ENCODE data around the gene BCL6B.
"Not testable (repeated sequence)": the region's sequence is repeated elsewhere in the genome, so short reads cannot be mapped to it uniquely, and the experiment has no call there.

The BCL6B gene

DNA sequence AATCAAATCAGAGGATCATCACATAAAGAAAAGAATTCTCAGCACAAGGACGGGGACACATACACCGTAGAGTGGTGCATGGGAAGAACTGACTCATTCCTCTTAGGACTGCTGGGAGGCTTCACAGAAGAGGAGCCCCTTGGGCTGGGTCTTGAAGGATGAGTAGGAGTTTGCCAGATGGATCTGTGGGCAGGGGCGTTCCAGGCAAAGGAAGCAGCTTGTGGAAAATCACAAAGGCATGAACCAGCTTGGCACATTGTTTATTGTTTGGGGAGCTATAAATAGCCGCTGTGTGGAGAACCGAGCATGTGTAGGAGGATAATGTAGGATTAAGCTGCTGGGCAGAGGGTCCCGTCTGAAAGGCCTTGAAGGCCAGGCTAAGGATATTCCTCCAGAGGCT, 26.1 kb downstream of the BCL6B start:
- no peak for DNase-seq (ENCODE audit: extremely low spot score, insufficient read length, low read depth)
- no peak for FAIRE-seq

GRCh38 chr17:7050583-7050982, 27.7 kb downstream of the BCL6B start:
- not testable (repeated sequence) for FAIRE-seq; DNase-seq (ENCODE audit: extremely low spot score, insufficient read length, low read depth)

- DNase-seq (ENCODE audit: extremely low spot score, insufficient read length, low read depth) (no peak), FAIRE-seq (no peak)
These were observed 33.5 kb downstream of the BCL6B start for GRCh38 chr17:7056386-7056785.

DNA sequence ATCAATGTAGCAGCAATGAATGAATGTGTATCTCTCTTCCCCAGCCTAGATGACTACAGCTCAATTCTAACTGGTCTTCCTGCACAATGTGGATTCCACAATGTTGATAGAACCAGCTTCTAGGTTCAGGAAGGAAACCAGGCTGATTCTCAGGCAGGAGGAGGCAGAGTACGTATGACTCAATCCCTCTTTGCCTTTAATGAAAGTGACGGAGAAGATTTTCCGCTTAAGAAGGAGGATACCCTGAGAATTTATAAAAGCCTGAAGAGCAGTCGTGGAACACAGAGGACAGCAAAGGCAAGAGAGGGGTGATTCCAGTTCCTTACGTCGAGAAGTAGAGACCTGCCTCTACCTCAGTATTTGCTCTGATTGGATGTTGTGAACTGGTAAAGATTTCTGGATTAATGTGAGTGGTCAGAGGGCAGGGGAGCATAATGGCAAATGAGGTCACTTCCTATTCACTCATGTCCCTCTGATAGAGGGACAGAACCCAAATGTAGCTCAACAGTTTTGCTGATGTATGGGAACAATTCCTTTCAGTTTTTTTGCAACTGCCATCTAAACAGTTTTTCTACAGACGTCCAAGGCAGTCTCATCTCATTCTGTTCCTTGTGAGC, 36.1 kb downstream of the BCL6B start:
- no peak for DNase-seq (ENCODE audit: extremely low spot score, insufficient read length, low read depth)
- FAIRE-seq: no peak

GRCh38 chr17:7060165-7060891, 37.5 kb downstream of the BCL6B start:
- no peak for FAIRE-seq
- DNase-seq (ENCODE audit: extremely low spot score, insufficient read length, low read depth): no peak

GRCh38 chr17:7063518-7064094, 40.8 kb downstream of the BCL6B start:
- no peak for DNase-seq (ENCODE audit: extremely low spot score, insufficient read length, low read depth)
- FAIRE-seq: no peak

DNA sequence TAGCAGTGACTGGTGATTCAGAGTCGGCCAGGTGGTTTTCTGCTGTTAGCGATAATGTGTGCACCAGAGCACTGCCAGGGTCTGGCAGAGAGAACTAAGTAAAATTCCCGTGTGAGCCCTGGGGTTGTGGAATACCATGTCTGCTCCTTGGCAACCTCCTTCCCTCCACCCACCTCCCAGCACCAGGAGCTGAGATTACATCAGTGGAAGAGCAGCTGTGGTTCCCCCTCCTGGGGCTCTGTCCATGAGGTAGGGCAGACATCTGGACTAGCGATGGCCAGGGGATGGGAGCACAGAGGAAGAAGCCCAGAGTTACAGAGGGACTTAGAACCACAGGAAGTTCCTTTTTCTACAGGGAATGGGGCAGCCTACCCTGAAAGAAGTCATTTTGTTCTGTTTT, 41.4 kb downstream of the BCL6B start:
- no peak for FAIRE-seq
- DNase-seq (ENCODE audit: extremely low spot score, insufficient read length, low read depth): no peak

- FAIRE-seq (no peak), DNase-seq (ENCODE audit: extremely low spot score, insufficient read length, low read depth) (no peak)
These were observed 44.3 kb downstream of the BCL6B start for GRCh38 chr17:7067198-7067597.

DNA sequence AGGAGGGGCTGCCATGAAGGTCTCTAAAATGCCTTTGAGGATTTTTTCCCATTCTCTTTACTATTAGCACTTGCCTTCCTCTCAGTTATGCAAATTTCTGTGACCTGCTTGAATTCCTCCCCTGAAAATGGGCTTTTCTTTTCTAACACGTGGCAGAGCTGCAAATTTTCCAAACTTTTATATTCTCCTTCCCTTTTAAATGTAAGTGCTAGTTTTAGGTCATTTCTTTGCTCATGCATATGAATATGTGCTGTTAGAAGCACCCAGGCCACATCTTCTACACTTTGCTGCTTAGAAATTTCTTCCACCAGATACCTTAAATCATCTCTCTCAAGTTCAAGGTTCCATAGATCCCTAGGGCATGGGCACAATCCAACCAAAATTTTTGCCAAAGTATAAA, 45.4 kb downstream of the BCL6B start:
- no peak for DNase-seq (ENCODE audit: extremely low spot score, insufficient read length, low read depth)
- no peak for FAIRE-seq

GRCh38 chr17:7070712-7071111, 47.9 kb downstream of the BCL6B start:
- DNase-seq (ENCODE audit: extremely low spot score, insufficient read length, low read depth) (no peak), FAIRE-seq (no peak)

GRCh38 chr17:7072406-7072805, 49.6 kb downstream of the BCL6B start:
- FAIRE-seq (no peak), DNase-seq (ENCODE audit: extremely low spot score, insufficient read length, low read depth) (no peak)

GRCh38 chr17:7074931-7075330, 52.1 kb downstream of the BCL6B start:
- FAIRE-seq: no peak

GRCh38 chr17:7077911-7078546, 55.2 kb downstream of the BCL6B start:
- DNase-seq (ENCODE audit: extremely low spot score, insufficient read length, low read depth) (no peak), FAIRE-seq (no peak)

More at GRCh38 chr17:7074931-7075330, 52.1 kb downstream of the BCL6B start:
- no peak for DNase-seq (ENCODE audit: extremely low spot score, insufficient read length, low read depth)

GRCh38 chr17:7078711-7079110, 55.9 kb downstream of the BCL6B start:
- FAIRE-seq: no peak
- DNase-seq (ENCODE audit: extremely low spot score, insufficient read length, low read depth): no peak

Data from GM18507 (cell line).